HTERT RPE-1 (cell line): Measurements from ENCODE around the gene BPIFA1.

Source experiments
- in situ Hi-C: fragments of 300-500 bp; cut with MboI; formaldehyde crosslinking; loops from 4 replicates; pipeline ENCODE4 v1.14.3; 2020; ENCODE audit warnings: low sequenced_read_pairs

Gene BPIFA1

DNA sequence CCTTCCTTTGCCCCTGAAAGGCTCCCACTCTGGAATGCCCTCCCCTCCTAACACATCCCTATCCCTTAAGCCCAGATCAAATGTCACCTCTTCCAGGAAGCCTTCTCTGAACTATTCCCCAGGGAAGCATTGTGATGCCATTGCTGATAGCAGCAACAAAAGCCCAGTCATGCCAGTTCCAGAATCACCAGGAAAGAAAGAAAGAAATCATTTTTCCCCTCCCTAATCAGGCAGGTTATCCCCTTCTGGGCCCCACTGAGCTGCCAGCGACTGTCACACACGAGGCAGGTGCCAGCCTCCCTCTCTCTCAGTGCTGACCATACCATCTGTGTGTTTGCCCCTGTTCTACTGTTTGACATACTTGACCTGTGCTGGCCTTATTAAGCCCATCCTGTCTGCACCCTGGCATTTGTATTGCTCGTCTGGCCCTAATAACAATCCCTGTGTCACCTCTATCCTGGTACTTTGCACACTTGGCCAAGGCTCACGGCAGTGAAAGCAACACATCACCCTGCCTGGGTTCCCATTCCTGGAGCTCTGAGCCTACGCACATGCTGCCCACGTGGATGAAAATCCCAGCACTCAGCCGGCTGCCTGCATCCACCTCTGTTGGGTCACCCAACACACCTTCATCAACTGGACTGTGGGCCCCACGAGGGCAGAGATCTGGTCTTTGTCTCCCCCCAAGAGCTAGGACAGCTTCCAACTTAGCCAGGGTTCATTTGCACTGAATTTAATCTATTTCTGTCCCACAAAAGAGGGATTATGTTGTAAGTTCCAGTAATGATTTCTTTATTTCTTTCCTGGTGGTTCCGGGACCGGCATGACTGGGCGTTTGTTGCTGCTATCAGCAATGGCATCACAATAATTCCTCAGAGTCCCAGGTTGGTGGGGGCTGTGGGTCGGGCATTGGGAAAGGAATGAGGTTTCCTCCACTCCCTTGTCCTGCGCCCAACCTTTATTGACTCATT, 42.0 kb downstream of the BPIFA1 start:
- in situ Hi-C loops: no loop called here

DNA sequence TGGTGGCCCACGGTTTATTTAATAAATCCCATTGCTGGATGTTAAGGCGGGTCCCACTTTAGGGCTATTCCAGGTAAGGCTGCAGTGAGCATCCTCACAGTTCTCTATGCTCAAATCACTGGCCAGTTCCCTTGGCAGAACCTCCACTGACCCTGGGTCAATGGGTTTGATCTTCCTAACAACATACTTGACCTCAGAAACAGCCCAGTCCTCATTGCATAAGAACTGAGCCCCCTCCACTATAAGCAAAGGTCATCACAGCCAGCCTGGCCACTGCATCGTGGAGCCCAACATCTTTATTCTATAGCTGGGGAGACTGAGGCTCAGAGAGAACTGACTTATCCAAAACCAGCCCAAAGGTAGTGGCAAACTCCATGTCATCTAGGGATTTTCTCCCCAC, 42.9 kb downstream of the BPIFA1 start:
- in situ Hi-C loops: no loop called here

DNA sequence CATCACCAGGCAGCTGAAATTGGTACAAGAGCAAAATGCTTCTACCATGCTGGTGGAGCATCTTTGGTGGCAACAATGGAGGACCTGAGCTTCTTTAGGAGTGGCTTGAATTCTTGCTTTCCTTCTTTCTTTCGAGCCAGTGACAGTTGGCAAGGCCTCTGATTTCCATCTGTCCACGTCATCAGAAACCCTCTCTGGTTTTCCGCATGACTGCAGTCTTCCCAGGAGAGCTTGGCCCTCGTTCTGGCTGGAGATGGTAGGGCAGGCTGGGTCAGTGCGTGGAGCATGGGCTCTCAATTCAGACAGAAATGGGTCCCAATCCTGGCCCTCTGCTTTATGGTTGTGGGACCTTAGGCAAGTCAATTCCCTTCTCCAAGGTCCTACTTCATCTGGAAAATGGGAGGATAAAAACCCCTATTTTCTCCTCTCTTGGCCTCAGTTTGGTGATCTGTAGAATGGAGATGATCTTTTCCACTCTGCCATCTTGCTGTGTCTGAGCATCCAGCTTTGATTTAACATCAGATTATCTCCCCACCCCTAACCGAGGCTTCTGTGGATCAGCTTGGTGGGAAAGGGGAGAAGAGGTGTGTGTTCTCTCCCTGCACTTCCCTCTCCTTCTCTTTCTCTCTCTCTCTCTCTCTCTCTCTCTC, 43.6 kb downstream of the BPIFA1 start:
- in situ Hi-C loops: no loop called here

DNA sequence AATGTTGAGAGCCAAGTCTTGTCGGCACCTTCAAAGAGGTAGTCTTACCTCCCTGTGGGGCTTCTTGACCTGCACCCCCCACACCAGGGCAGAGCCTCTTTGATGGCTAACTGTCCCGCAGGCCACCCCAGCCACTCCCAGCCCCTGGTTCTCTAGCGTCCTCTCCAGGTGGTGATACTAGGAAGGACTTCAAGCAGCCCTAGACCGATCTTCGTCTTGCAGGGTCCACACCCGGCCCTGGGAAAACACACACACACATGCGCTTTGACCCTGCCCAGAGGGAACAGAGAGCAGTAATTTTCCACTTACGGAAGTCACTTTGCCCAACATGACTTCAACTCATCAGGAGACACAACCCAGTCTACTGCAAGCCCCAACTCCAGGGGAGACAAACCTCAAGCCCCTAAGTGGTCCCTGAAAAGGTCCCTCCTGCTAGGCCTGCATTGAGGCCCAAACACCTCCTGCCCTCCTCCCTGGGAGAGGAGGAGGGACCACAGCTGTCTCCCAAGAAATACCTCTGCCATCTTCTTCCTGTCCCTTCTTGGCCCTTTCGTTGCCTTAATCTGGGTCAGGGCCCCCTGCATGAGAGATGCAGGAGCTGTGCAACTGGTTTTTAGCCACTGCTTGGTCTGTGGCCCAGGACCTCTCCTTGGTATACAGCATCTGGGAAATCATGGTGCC, 44.3 kb downstream of the BPIFA1 start:
- in situ Hi-C loops: no loop called here

- in situ Hi-C loops: no loop called here
These were observed 45.0 kb downstream of the BPIFA1 start for GRCh38 chr20:33280775-33281174.

DNA sequence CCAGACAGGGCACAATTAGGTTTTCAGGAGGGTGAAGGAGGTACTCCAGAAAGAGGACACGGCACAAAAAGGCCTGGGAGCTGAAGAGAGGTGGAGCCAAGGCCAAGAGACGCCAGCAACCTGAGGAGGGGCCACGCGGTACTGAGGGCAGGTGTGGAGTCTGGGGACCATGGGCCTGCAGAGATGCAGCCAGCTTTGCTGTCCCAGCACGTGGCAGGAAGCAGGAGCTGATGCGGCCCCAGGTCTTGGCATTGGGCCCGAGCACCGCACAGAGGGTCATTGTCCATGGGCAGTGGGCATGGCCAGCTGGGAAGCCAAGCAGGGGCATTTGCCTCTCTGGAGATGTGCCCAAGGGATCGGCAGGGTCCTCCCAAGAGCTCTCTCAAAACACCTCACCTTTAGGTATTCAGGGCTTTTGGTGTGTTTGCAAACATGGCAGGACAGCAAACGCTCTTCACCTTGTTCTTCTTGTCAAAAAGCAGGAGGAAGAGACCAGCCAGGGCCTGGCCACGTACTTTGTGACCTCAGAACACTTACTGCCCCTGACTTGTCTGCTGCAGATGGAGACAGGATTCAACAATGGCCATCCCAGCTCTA, 45.9 kb downstream of the BPIFA1 start:
- in situ Hi-C loops: no loop called here

GRCh38 chr20:33282196-33282934, 46.6 kb downstream of the BPIFA1 start:
- in situ Hi-C loops: no loop called here

DNA sequence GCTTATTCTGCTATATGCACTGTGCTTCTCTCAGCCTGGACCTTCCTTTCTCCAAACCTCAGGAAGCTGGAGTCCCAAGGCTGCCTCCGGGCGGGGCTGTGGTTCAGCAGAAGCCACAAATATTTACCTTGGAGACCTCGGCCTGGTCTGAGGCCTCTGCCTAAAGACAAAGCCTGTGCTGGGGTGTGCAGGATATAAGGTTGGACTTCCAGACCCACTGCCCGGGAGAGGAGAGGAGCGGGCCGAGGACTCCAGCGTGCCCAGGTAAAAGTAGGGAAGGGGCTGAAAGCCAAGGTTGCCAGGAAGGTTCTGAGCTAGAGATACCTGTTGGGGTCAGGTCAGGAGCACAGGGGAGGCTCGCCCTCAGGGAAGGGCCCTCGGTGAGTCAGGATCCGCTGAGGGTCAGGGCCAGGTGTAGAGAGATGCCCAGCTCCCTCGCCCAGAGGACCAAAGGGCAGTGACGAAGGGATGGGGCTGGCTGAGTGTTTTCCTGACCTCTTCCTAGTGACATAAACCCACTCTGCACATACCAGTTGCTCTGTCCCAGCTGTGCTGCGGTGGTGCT, 47.3 kb downstream of the BPIFA1 start, which contains the start of gene BPIFB1:
Gene BPIFB1, plus strand, starts transcription at position 224 of the 565 bp plus-strand sequence. CDS start 2,860 bp downstream, outside the sequence.
- in situ Hi-C loops: no loop called here

GRCh38 chr20:33284284-33284683, 48.5 kb downstream of the BPIFA1 start:
- in situ Hi-C loops: no loop called here

DNA sequence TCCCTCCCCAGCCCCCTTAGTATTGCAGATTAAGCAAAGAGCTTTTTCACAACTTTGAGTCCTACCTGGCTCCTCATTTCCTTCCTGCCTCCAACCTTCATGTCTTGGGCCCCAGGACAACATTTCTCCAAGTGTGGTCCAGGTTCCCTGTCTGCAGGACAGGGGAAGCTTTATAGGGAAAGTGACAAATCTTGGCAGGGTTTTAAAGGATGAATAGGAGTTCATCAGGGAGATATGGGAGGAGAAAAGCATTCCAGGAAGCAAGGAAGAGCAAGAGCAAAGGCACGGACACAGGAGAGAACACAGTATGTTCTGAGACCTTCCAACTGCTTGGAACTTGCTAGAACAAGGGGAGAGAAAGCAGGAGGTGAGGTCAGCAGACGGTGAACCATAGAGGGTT, 49.1 kb downstream of the BPIFA1 start:
- in situ Hi-C loops: no loop called here

DNA sequence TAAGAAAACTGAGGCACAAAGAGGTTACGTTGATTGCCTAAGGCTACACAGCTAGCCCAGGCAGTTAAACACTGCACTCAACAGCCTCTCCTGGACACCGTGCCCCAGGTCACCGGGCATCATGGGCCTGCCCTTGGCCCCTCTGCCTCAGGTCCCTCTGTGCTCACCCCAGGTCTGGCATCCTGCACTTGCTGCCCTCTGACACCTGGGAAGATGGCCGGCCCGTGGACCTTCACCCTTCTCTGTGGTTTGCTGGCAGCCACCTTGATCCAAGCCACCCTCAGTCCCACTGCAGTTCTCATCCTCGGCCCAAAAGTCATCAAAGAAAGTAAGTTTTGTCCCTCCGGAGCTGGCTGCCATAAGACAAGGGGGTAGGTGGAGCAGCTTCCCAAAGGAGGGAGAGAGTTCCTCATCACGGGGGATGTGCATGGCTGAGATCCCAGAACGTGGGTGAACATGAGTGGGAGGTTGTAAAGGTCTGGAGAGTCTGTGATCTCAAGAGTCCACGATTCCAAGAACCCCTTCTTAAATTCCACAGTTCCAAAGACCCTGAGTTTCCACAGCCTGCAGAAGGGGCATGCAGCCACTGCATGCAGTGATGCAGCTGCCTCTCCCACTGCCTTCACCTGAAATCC, 50.2 kb downstream of the BPIFA1 start:
- in situ Hi-C loops: no loop called here

DNA sequence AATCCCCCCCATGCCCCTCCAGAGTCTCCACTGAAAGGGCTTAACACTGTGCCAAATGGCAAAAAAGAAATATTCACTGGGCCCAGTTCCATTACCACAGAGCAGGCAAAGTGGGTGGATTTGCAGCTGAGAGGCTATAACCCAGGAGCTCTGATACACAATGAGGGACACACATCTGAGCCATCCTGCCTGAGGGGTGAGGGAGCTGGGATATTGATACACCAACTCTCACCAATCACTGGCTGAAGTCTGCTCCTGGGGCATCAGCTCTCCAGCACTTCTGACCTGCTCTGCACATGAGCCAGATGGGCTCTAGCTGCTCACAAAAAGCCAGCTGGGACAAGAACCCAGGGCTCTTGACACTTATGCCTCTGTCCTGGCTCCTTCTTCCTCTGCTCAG, 52.1 kb downstream of the BPIFA1 start:
- in situ Hi-C loops: no loop called here

GRCh38 chr20:33290852-33291251, 55.1 kb downstream of the BPIFA1 start:
- in situ Hi-C loops: no loop called here

GRCh38 chr20:33291416-33291815, 55.6 kb downstream of the BPIFA1 start:
- in situ Hi-C loops: no loop called here

DNA sequence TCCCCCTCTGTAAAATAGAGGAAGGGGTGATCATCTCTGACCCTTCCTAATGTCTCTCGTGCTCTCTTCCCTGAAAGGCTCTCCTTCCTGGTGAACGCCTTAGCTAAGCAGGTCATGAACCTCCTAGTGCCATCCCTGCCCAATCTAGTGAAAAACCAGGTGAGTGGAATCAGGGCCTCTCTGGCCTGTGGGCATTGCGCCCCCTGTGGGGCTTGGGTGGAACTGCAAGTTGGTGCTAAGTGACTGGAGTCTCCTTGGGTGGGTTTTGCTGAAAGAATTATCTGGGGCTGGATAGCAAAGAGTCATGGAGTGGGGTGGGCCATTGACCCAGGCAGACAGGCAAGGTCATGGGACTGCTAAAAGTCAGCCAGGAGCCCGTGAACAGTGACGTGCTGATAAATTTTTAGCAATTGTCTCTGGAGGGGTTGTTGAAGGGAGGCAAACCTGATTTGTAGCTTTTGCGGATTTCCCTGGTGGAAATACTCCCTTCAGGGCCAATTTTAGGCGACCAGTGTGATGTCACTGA, 56.1 kb downstream of the BPIFA1 start:
- in situ Hi-C loops: no loop called here
